Jurkat, Clone E6-1 (cell line): ENCODE measurements around the gene FN1.

ENCODE experiments used
- DNase-seq: peaks from one replicate; pipeline ENCODE4 v3.0.0-alpha.2; 2011; ENCODE audit warnings: low read depth, low spot score
- H3K4me3 ChIP-seq: 2 replicates; pipeline ENCODE4 v1.5.1; 2011; ENCODE audit warnings: mild to moderate bottlenecking, low read length, control low read depth, moderate library complexity

FN1 gene

GRCh38 chr2:215395687-215396460 lies 40.0 kb downstream of the FN1 start:
- H3K4me3 ChIP-seq = no peak overlapping the region
- DNase-seq = no peak

DNA sequence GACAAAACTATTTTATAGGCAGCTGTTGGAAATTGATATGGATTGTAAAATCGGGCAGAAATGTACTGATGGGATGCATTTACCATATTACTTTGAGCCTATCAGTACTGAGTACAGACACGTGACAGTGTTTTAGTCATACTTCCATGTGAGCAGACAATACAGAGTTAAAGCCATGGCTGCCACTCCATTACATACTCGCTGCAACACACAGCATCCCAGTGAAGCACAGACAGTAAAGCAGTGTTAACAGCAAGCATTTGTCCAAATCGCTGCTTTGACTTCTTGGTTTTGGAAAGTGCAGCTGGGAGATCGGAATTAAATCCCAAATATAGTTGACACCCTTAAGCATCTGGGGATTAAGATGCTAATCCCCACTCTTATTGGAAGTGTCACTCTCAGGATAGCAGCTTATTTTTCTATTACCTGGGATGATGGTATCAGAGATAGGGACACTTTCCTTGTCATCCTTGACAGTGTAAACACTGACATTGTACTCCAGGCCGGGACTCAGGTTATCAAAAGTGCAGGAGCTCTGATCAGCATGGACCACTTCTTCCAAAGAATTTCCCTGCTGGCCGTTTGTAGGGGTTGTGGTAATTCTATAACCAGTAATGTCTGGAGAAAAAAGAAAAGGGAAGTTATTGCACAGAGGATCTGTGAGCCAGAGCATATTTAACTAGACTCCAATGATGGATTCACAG lies 41.6 kb downstream of the FN1 start:
- H3K4me3 ChIP-seq = no peak overlapping the region
- no peak for DNase-seq

DNA sequence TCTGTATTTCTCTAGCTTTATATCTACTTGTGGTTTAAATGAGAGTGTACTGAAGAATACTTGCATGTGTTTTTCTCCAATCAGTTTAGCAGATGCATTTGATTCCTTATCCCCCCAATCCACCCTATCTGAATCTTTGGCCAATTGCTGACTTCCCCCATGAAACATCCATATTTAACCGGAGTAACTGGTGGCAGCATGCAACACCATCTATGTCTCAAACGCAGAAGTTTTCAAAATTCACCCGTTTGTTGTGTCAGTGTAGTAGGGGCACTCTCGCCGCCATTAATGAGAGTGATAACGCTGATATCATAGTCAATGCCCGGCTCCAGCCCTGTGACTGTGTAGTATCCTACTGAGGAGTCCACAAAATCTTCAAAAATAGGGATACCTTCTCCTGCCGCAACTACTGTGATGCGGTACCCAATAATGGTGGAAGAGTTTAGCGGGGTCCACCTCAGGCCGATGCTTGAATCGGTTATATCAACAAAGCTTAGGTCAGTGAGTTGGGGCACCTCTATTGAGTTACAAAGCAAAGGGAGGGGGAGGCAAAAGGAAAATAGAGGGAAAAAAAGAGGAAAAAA lies 43.1 kb downstream of the FN1 start:
- no peak overlapping the region for H3K4me3 ChIP-seq
- DNase-seq = no peak

- H3K4me3 ChIP-seq = no peak overlapping the region
- no peak for DNase-seq
Measured at GRCh38 chr2:215392164-215392563, 43.7 kb downstream of the FN1 start.

DNA sequence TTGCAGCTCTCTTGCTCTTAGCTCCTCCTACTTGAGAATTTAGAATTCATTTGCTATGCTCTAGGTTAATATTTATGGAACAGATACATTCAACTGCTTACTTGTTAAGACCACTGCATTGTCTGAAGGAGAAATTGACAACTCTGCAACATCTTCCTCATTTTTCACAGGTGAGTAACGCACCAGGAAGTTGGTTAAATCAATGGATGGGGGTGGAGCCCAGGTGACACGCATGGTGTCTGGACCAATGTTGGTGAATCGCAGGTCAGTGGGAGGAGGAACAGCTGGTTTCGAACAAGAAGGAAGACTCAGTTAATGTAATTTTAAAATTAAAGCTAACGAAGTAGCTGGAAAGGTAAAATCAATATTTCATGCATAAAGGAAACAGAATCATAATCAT lies 44.3 kb downstream of the FN1 start:
- no peak for DNase-seq

GRCh38 chr2:215390550-215390913 lies 45.3 kb downstream of the FN1 start:
- H3K4me3 ChIP-seq = no peak overlapping the region
- DNase-seq = no peak

More for the DNA sequence above, 44.3 kb downstream of the FN1 start:
- H3K4me3 ChIP-seq = no peak overlapping the region

GRCh38 chr2:215388002-215388728 lies 47.7 kb downstream of the FN1 start:
- H3K4me3 ChIP-seq = no peak overlapping the region
- DNase-seq = no peak

GRCh38 chr2:215386566-215386965 lies 49.3 kb downstream of the FN1 start:
- no peak overlapping the region for H3K4me3 ChIP-seq
- DNase-seq = no peak

DNA sequence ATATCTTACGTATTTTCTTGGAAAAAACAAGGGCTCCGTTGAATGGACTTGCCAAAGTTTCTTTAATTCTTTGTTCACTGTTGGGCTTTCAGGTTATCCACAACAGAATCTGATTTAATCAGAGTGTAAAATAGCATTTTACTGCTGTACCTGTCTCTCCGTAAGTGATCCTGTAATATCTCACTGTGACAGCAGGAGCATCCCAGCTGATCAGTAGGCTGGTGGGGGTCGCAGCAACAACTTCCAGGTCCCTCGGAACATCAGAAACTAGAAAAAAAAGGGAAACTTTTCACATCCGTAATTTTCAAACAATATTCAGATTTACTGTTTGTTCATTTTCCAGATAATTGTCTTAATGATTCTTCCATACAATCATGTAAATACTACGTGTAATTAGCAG lies 51.2 kb downstream of the FN1 start:
- DNase-seq = no peak

GRCh38 chr2:215383652-215384279 lies 52.1 kb downstream of the FN1 start:
- DNase-seq = no peak
- H3K4me3 ChIP-seq = no peak overlapping the region

More for the DNA sequence above, 51.2 kb downstream of the FN1 start:
- H3K4me3 ChIP-seq = no peak overlapping the region

- DNase-seq = no peak
Measured at GRCh38 chr2:215382480-215382879, 53.4 kb downstream of the FN1 start.

DNA sequence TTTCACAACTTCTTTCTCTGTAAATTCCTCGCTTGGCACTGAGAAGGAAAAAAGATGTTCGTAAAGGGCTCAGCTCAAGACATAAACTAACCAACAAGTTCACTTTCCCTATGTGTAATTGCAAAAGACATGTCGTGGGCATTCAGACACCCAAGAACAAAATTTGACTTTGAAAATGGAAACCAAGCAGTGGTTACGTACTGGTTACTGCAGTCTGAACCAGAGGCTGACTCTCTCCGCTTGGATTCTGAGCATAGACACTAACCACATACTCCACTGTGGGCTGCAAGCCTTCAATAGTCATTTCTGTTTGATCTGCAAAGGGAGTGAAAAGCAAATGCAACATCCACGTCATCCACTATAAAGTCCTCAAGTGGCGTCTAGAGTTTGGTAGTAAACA lies 53.9 kb downstream of the FN1 start:
- H3K4me3 ChIP-seq = no peak overlapping the region
- DNase-seq = peak; percentile 12

More at GRCh38 chr2:215382480-215382879, 53.4 kb downstream of the FN1 start:
- no peak overlapping the region for H3K4me3 ChIP-seq

DNA sequence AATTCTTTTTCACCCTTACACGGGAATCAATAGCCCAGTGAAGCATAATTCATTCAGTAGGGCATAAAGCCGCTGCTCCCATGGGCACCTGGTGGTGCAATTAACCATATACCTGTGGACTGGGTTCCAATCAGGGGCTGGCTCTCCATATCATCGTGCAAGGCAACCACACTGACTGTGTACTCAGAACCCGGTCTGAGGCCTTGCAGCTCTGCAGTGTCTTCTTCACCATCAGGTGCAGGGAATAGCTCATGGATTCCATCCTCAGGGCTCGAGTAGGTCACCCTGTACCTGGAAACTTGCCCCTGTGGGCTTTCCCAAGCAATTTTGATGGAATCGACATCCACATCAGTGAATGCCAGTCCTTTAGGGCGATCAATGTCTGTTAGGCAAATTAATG lies 55.2 kb downstream of the FN1 start:
- DNase-seq = no peak
- no peak overlapping the region for H3K4me3 ChIP-seq

DNA sequence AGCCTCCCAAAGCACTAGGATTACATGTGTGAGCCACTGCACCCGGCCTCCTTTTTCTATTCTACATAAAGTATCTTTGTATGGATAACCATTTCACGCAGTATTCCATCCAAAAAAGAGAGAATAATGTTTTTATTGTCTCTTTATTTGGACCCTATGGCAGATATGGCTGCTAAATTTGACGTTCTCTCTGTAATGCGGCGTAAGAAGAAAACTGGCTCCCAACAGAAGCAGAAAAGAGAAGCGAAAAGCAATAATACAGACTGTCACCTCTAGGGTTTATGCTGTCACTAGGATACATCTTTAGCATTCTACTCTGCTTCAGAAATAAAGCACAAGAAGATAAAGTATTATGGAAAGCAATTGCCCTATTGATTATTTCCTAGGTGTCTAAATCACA lies 55.9 kb downstream of the FN1 start:
- no peak for DNase-seq
- H3K4me3 ChIP-seq = no peak overlapping the region

DNA sequence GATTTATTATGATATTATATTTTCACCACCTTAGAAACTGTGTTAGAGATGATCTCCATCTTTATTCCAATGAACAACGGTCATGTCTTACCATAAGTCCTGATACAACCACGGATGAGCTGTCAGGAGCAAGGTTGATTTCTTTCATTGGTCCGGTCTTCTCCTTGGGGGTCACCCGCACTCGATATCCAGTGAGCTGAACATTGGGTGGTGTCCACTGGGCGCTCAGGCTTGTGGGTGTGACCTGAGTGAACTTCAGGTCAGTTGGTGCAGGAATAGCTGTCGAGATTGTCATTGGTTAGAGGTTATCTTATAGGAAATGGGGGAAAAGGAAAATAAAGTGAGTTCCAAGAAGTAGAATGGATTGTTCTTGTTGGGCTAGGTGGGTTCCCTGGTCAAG lies 56.8 kb downstream of the FN1 start:
- no peak for DNase-seq
- H3K4me3 ChIP-seq = no peak overlapping the region

GRCh38 chr2:215378045-215378444 lies 57.8 kb downstream of the FN1 start:
- no peak overlapping the region for H3K4me3 ChIP-seq
- no peak for DNase-seq

DNA sequence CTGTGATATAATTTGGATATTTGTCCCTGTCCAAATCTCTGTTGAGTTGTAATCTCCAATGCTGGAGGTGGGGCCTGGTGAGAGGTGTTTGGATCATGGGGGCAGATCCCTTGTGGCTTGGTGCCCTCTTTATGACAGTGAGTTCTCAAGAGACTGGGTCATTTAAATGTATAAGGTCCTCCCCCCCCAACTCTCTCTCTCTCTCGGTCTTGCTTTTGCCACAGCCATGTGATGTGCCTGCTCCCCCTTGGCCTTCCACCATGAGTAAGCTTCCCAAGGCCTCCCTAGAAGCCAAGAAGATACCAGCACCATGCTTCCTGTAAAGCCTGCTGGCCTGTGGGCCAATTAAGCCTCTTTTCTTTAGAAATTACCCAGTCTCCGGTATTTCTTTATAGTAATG lies 58.6 kb downstream of the FN1 start:
- no peak overlapping the region for H3K4me3 ChIP-seq
- no peak for DNase-seq

- no peak overlapping the region for H3K4me3 ChIP-seq
- DNase-seq = no peak
Measured at GRCh38 chr2:215376103-215376780, 59.6 kb downstream of the FN1 start.

- DNase-seq = no peak
- H3K4me3 ChIP-seq = no peak overlapping the region
Measured at GRCh38 chr2:215375467-215375830, 60.4 kb downstream of the FN1 start.
